HG02943 (cell line): ENCODE measurements around the gene PFAS.
"Not testable (repeated sequence)": the region's sequence is repeated elsewhere in the genome, so short reads cannot be mapped to it uniquely, and the experiment has no call there.

ENCODE experiments used
- ATAC-seq: cut with Tn5 transposase; IDR thresholded peaks from one replicate; pipeline ENCODE4 v1.9.1; 2021; ENCODE audit warnings: mild to moderate bottlenecking, low read depth, moderate library complexity; ENCODE audit not compliant: unreplicated experiment

The PFAS gene, protein sequence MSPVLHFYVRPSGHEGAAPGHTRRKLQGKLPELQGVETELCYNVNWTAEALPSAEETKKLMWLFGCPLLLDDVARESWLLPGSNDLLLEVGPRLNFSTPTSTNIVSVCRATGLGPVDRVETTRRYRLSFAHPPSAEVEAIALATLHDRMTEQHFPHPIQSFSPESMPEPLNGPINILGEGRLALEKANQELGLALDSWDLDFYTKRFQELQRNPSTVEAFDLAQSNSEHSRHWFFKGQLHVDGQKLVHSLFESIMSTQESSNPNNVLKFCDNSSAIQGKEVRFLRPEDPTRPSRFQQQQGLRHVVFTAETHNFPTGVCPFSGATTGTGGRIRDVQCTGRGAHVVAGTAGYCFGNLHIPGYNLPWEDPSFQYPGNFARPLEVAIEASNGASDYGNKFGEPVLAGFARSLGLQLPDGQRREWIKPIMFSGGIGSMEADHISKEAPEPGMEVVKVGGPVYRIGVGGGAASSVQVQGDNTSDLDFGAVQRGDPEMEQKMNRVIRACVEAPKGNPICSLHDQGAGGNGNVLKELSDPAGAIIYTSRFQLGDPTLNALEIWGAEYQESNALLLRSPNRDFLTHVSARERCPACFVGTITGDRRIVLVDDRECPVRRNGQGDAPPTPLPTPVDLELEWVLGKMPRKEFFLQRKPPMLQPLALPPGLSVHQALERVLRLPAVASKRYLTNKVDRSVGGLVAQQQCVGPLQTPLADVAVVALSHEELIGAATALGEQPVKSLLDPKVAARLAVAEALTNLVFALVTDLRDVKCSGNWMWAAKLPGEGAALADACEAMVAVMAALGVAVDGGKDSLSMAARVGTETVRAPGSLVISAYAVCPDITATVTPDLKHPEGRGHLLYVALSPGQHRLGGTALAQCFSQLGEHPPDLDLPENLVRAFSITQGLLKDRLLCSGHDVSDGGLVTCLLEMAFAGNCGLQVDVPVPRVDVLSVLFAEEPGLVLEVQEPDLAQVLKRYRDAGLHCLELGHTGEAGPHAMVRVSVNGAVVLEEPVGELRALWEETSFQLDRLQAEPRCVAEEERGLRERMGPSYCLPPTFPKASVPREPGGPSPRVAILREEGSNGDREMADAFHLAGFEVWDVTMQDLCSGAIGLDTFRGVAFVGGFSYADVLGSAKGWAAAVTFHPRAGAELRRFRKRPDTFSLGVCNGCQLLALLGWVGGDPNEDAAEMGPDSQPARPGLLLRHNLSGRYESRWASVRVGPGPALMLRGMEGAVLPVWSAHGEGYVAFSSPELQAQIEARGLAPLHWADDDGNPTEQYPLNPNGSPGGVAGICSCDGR (N-terminal part only)

GRCh38 chr17:8248751-8249607 is at the start of gene PFAS:
TSS of gene PFAS (plus strand) at chr17:8249289. CDS start at chr17:8253938, 4,649 bp downstream.
- peak; percentile 51 for ATAC-seq

DNA sequence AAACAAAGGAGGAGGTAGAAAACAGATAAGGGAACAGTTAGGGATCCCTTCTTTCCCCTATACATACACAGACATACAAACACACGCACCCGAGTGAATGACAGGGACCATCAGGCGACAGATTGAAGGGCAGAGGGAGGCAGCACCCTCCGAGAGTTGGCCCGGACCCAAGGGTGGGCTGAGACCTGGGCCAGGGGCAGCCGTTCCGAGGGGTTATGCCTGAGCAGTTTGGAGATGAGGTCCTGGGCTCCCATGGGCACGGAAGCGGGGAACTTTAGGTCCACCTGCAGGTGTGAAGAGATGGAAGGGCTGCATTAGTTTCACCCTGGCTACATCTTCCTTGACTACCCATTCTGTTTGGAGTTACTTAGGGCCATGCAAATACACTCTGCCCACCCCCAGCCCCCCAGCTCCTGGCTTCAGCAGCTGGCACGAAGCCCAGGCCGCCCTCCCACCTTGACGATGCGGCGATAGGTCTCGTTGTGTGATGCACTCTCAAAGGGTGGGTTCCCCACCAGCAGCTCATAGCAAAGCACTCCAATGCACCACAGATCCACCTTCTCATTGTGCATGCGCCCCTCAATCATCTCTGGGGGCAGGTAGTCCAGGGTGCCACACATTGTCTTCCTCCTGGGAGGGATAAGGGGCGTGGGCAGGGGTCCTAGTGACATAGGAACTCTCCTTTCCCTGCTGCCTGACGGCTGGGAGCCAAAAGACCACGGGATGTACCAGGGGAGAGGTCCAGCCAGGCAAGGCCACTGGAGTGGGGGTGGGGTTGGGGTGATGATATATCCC is 44.1 kb upstream of the PFAS start:
- ATAC-seq = no peak

GRCh38 chr17:8206536-8206935 is 42.6 kb upstream of the PFAS start:
- no peak for ATAC-seq

- ATAC-seq = peak; percentile 79
These were observed 39.0 kb upstream of the PFAS start, which contains the start of gene AURKB for GRCh38 chr17:8209907-8210760. TSS of gene AURKB (minus strand) at chr17:8210575. CDS start at chr17:8210224, 351 bp downstream.

DNA sequence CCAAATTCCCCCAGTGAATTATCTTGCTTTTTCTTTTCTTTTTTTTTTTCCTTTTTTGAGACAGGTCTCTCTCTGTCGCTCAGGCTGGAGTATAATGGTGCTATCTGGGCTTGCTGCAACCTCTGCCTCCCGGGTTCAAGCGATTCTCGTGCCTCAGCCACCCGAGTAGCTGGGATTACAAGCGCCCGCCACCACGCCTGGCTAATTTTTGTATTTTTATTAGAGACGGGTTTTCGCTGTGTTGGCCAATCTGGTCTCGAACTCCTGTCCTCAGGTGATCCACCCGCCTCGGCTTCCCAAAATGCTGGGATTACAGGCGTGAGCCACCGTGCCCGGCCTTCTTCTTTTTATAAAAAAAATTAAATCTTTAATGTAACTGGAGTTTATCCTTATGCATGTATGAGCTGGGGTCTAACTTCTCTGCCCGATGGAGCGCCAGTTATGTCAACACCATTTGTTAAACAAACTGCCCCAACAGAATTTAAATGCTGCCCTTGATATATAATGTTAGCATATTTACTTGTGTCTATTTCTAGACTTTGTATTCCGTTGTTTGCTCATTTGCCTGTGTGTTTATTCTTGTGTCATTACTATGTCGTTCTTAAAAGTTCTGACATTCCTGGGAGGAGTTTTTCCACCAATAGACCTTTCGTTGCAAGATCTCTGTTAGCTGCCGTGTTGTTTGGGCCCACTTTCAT is 38.2 kb upstream of the PFAS start:
- no peak for ATAC-seq

DNA sequence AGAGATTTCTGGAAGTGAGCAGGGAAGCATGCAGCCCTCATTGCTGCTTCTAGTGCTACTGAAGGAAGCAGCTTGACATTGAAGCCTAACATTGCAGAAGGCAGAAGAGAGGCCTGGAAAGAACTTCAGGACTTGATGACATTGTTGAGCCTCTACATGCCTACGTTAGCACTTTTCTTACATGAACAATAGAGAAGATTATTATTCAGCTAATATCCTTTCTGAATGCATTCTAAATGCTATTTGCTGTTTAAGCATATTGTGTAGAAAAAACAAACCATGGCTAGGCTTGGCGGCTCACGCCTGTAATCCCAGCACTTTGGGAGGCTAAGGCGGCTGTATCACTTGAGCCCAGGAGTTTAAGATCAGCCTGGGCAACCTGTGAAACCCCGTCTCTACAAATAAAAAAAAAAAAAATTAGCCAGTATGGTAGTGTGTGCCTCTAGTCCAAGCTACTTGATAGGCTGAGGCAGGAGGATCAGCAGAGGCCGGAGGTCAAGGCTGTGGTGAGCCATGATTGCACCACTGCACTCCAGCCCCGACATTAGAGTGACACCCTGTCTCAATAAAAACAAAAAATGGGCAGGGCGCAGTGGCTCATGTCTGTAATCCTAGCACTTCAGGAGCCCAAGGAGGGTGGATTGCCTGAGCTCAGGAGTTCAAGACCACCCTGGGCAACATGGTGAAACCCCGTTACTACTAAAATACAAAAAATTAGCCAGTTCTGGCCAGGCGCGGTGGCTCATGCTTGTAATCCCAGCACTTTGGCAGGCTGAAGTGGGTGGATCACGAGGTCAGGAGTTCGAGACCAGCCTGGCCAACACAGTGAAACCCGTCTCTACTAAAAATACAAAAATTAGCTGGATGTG is 36.5 kb upstream of the PFAS start:
- ATAC-seq = no peak

DNA sequence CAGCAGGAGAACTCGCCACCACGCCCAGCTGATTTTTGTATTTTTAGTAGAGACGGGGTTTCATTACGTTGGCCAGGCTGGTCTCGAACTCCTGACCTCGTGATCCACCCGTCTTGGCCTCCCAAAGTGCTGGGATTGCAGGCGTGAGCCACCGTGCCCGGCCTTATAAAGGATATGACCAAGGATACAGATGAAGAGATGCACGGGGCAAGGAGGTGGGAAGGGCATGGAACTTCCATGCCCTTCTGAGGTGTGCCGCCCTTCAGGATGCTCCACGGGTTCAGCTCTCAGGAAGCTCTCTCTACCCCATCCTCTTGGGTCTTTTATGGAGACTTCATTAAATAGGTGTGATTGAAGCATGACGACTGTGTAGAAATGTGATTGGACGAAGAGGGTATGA is 35.1 kb upstream of the PFAS start:
- ATAC-seq = not testable (repeated sequence)

- ATAC-seq = peak; percentile 13
These were observed 28.1 kb upstream of the PFAS start for GRCh38 chr17:8220783-8221662.

- ATAC-seq = peak; percentile 37
These were observed 27.3 kb upstream of the PFAS start for GRCh38 chr17:8221663-8222379.

GRCh38 chr17:8222380-8222629 is 26.8 kb upstream of the PFAS start:
- ATAC-seq = peak; percentile 19

GRCh38 chr17:8222630-8223355 is 26.3 kb upstream of the PFAS start:
- peak; percentile 24 for ATAC-seq

GRCh38 chr17:8223356-8224126 is 25.5 kb upstream of the PFAS start:
- ATAC-seq = no peak

DNA sequence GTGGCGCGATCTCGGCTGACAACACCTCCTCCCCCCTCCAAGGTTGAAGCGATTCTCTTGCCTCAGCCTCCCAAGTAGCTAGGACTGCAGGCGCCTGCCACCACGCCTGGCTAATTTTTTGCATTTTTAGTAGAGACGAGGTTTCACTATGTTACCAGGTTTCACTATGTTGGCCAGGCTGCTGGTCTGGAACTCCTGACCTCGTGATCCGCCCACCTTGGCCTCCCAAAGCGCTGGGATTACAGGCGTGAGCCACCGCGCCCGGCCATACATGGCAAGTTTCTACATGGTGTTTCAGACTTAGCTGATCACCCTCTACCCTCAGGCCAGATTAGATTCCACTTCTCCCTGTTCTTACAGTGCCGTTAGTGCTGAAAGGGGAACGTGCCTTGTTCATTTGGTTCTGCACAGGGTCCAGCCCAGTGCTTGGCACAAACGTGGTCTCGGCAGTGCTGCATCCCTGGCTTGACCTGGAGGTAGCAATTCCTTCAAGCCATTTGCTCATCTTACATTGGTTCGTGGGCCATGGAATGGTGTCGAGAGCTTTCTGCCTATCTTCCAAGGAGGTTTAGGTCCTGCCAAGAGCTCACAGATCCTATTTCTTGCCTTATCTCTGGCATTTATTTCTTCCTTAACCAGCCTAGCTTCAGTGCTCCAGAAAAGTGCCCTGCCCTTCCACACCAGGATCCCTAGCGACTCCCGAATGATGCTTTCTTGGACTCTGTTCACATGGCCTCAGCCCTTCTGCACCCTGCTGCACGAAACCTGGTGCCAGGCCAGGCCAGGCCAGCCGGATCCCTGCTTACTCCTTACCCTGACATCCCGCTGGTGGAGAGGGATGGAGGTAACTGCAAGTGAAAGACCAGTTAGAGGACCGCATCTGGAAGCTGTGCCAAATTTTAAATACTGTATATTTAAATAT is 23.9 kb upstream of the PFAS start:
- no peak for ATAC-seq
